ENCODE data around the gene SPAAR.

Gene SPAAR

GRCh38 chr9:35948451-35948850 is 39.2 kb downstream of the SPAAR start:
- DNase-seq (ENCODE audit: low read depth in 2 of 2): no peak

DNA sequence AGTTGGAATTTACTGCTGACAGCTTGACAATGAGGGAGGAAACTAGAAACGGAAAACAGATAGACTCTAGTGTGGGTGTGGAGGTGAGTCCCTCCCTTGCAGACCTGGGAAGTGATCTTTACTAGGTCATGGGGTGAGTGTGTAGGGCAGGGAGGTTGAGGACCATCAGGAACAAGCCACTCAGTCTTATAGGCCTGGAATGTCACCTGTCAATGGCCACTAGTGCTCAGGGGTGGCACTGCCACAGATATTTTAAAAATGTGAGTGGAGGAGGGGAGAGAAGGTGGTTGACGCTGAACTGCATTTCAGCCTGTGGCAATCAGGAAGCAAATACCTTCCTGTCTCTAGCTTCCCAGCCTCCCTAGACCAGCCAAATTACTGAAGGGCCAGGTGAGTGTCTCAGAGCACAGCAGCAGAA is 39.6 kb downstream of the SPAAR start:
- no peak for DNase-seq (ENCODE audit: low read depth in 2 of 2)

- DNase-seq (ENCODE audit: low read depth in 2 of 2): no peak
Measured at GRCh38 chr9:35951736-35952135, 42.4 kb downstream of the SPAAR start.

DNA sequence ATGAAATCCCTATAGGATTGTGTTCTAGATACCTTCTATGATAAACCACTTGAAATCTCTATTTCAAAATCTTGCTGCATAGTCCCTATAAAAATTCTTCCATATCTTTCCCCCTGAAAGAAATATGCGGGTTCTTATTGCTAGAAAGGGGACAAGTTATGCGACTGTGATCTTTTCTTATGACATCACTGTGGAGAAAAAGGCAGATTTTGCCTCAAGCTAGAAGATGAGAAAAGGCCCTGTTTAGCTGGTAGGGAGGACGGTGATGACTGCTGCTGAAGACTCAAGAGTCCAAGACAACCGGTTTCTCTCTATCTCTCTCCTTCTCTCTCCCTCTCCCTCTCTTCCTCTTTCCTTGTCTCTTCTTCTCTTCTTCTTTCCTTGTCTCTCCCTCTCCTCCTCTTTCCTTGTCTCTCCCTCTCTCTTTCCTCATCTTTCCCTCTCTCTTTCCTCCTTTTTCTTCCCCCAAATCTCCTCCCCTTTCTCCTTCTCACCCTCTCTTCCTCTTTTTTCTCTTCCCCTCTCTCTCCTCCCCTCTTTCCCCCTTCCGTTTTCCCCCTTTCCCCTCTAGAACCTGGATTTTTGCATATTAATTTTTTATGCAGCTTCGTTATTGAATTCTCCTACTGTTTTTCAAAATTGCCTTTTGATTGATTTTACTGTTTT is 43.4 kb downstream of the SPAAR start:
- no peak for DNase-seq (ENCODE audit: low read depth in 2 of 2)

DNA sequence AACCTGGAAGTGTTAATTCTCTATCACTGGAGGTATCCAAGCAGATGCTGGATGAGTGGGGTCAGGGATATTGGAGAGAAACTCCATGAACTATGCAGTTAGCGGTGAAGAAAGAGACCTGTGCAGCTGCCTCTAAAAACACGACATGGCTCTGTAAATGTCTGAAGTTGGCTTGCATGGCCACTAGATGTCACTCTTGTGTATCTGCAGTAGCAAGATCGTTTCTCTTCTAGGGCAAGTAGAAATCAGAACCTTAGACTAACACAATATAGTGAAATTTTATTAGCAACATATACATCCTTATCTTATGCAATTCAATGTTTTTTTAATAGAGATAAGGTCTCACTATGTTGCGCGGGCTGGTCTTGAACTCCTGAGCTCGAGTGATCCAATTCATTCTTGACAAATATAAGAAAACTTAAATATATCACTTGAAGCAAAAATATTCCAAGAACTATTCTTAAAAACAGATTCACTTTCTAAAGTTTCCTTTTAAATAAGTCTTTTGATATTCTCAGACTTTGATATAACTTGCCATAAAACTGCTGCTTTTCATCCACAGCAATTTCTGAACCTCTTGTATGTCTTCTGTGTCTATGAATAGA is 45.8 kb downstream of the SPAAR start:
- DNase-seq (ENCODE audit: low read depth in 2 of 2): no peak

DNA sequence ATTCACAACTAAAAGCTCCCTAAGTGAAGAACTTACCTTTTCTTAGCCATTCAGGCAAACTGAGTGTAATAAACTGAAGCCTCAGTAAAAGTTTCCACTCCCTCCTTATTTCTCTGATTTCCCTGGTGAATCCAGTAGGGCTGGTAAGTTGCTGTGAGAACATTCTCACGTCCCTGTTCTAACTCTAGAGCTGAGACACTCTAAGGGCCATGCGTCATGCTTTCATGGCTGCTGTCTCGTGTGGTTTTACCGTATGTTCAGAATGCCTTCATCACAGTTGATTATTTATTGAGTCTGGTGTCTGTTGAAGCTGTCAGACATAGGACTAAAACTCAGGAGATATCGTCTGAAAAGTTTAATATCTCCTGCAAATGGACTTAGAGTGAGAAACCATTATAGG is 47.4 kb downstream of the SPAAR start:
- DNase-seq (ENCODE audit: low read depth in 2 of 2): no peak

GRCh38 chr9:35958104-35958837 is 49.0 kb downstream of the SPAAR start, which contains the start of gene OR2S2:
Gene OR2S2 (minus strand): TSS chr9:35958154. CDS start chr9:35958098, 56 bp downstream.
- DNase-seq (ENCODE audit: low read depth in 2 of 2): no peak

DNA sequence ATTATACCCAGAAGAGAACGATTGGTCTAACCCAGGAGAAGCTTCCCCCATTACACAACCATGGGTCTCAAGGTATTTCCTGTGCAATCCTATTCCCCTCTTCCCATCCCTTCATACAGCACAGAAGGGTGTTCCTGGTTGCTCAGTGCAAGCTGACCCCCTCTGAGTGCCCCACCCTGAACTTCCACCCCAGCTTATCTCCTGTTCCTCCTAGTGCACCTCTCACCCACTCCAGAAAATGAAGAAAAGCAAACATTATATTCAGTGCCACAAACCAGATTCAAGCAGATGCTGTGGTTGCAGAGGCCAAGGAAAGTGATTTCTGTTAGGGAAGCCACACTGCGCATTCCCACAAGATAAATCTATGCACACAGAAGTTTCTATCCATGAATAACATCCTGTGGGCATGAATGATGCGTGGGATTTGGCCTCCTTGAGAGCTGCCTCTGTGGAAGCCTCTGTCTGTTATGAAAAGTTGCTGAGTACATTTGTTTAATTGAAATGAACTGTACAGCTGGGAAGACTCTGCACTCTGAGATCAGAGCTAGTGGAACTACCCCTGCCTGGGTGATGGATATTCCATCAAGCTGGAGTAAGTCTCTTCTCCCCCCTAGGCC is 50.9 kb downstream of the SPAAR start:
- DNase-seq (ENCODE audit: low read depth in 2 of 2): no peak
